Measurements from ENCODE around the gene NLGN1. TPM values are rescaled to one million over a fixed set of nuclear protein-coding genes. Genes with fewer than 3 reads are reported as not detected.
"Not testable (repeated sequence)": the region's sequence is repeated elsewhere in the genome, so short reads cannot be mapped to it uniquely, and the experiment has no call there.

The NLGN1 gene
- total RNA-seq, 4 donors from 2014 or later, result 12.9 to 20.9 (median 18.0) TPM

GRCh38 chr3:173587055-173587454, 189.5 kb downstream of the NLGN1 start:
- no peaks in the 10 kb centered on the region for H3K27me3 ChIP-seq
- no peak for DNase-seq (ENCODE audit: extremely low spot score)
- WGBS, result 100% methylated on average over 1 of the region's 1 CpG

GRCh38 chr3:173588556-173588955, 191.0 kb downstream of the NLGN1 start:
- no peak for DNase-seq (ENCODE audit: extremely low spot score)
- intact Hi-C loops (cut with DNase I), result no loop called here
- Histone ChIP-seq H3K27me3 (no peaks in the 10 kb centered on the region), H3K4me3 (no peak overlapping the region), H3K9me3 (no peaks in the 10 kb centered on the region), H3K36me3 (no peaks in the 10 kb centered on the region), H3K4me1 (peaks cover 3 to 13% (median 10%) of the 10 kb centered on the region in 4 donors), H3K27ac (replicated peaks in 1 of 4) (no peak overlapping the region)
- TF ChIP-seq EP300 (IDR thresholded peaks at IDR 0.05) (no peak), CTCF (IDR thresholded peaks at IDR 0.05) (no peak), POLR2A (IDR thresholded peaks at IDR 0.05; ENCODE audit: low read depth) (no peak), POLR2AphosphoS5 (IDR thresholded peaks at IDR 0.05) (no peak)
- 85% methylated on average over 3 of the region's 3 CpGs for WGBS

More at GRCh38 chr3:173587055-173587454, 189.5 kb downstream of the NLGN1 start:
- Histone ChIP-seq H3K4me1 (peaks cover 3 to 13% (median 10%) of the 10 kb centered on the region in 4 donors), H3K4me3 (no peak overlapping the region), H3K27ac (replicated peaks in 1 of 4) (no peak overlapping the region), H3K36me3 (no peaks in the 10 kb centered on the region), H3K9me3 (no peaks in the 10 kb centered on the region)
- TF ChIP-seq EP300 (IDR thresholded peaks at IDR 0.05) (no peak), POLR2AphosphoS5 (IDR thresholded peaks at IDR 0.05) (no peak), POLR2A (IDR thresholded peaks at IDR 0.05; ENCODE audit: low read depth) (no peak)
- intact Hi-C loops (cut with DNase I), result no loop called here

- H3K27me3 ChIP-seq, result no peaks in the 10 kb centered on the region
- H3K9me3 ChIP-seq, result no peaks in the 10 kb centered on the region
- no peak for DNase-seq (ENCODE audit: extremely low spot score)
- H3K4me3 ChIP-seq, result no peak overlapping the region
- 100% methylated on average over 1 of the region's 1 CpG for WGBS
- H3K27ac ChIP-seq (replicated peaks in 1 of 4), result no peak overlapping the region
- intact Hi-C loops (cut with DNase I), result no loop called here
- no peak for TF ChIP-seq POLR2A (IDR thresholded peaks at IDR 0.05; ENCODE audit: low read depth)
- TF ChIP-seq EP300 (IDR thresholded peaks at IDR 0.05), result no peak
- TF ChIP-seq CTCF (IDR thresholded peaks at IDR 0.05), result no peak
- no peak for TF ChIP-seq POLR2AphosphoS5 (IDR thresholded peaks at IDR 0.05)
- peaks cover 3 to 13% (median 10%) of the 10 kb centered on the region in 4 donors for H3K4me1 ChIP-seq
- no peaks in the 10 kb centered on the region for H3K36me3 ChIP-seq
Observed at GRCh38 chr3:173589116-173589515, 191.6 kb downstream of the NLGN1 start.

- DNase-seq (ENCODE audit: extremely low spot score), result no peak
- no peaks in the 10 kb centered on the region for H3K36me3 ChIP-seq
- H3K4me3 ChIP-seq, result no peak overlapping the region
- intact Hi-C loops (cut with DNase I), result no loop called here
- H3K27ac ChIP-seq (replicated peaks in 1 of 4), result no peak overlapping the region
- H3K9me3 ChIP-seq, result no peaks in the 10 kb centered on the region
- no peaks in the 10 kb centered on the region for H3K4me1 ChIP-seq
- H3K27me3 ChIP-seq, result no peaks in the 10 kb centered on the region
- TF ChIP-seq EP300 (IDR thresholded peaks at IDR 0.05) (no peak), POLR2A (IDR thresholded peaks at IDR 0.05; ENCODE audit: low read depth) (no peak), POLR2AphosphoS5 (IDR thresholded peaks at IDR 0.05) (no peak), CTCF (IDR thresholded peaks at IDR 0.05) (no peak)
- 91% methylated on average over 2 of the region's 2 CpGs for WGBS
Observed at GRCh38 chr3:173591401-173591800, 193.9 kb downstream of the NLGN1 start.

GRCh38 chr3:173594881-173595280, 197.3 kb downstream of the NLGN1 start:
- H3K9me3 ChIP-seq; DNase-seq (ENCODE audit: extremely low spot score); H3K27me3 ChIP-seq; H3K4me1 ChIP-seq; H3K36me3 ChIP-seq; intact Hi-C loops (cut with DNase I); H3K27ac ChIP-seq (replicated peaks in 1 of 4); H3K4me3 ChIP-seq: not testable (repeated sequence)
- 79% methylated on average over 1 of the region's 3 CpGs for WGBS

GRCh38 chr3:173599673-173600072, 202.1 kb downstream of the NLGN1 start:
- no peaks in the 10 kb centered on the region for H3K9me3 ChIP-seq
- DNase-seq (ENCODE audit: extremely low spot score), result no peak
- H3K27ac ChIP-seq (replicated peaks in 1 of 4), result no peak overlapping the region
- no peaks in the 10 kb centered on the region for H3K4me1 ChIP-seq
- intact Hi-C loops (cut with DNase I), result no loop called here
- H3K36me3 ChIP-seq, result no peaks in the 10 kb centered on the region
- TF ChIP-seq EP300 (IDR thresholded peaks at IDR 0.05) (no peak), CTCF (IDR thresholded peaks at IDR 0.05) (no peak), POLR2AphosphoS5 (IDR thresholded peaks at IDR 0.05) (no peak), POLR2A (IDR thresholded peaks at IDR 0.05; ENCODE audit: low read depth) (no peak)
- WGBS, result 65% methylated on average over 2 of the region's 2 CpGs
- H3K4me3 ChIP-seq, result no peak overlapping the region
- no peaks in the 10 kb centered on the region for H3K27me3 ChIP-seq
